PC-3 (cell line): ENCODE data around the gene RNF150. TPM values are rescaled to one million over a fixed set of nuclear protein-coding genes. Genes with fewer than 3 reads are reported as not detected.

Experiments
- ATAC-seq: fragments of 200-7000 bp; cut with Tn5 transposase; 2 replicates; pipeline ENCODE4 v1.9.1; 2020; ENCODE audit warnings: mild to moderate bottlenecking, moderate library complexity
- BruUV-seq: library from RNA; stranded (reverse); fragments of 400-500 nt; replicated peaks from 2 replicates; lab custom pipeline; 2021; lab: Mats Ljungman, UMichigan
- CTCF ChIA-PET: fragments of 300-600 bp; sonication (Branson Sonifier 250); formaldehyde crosslinking; loops from one replicate; lab custom pipeline; 2022; ENCODE audit warnings: antibody characterized with exemption; lab: Charles Lee
- POLR2A ChIA-PET: fragments of 300-600 bp; sonication (Branson Sonifier 250); formaldehyde crosslinking; loops from one replicate; lab custom pipeline; 2022; ENCODE audit warnings: antibody characterized with exemption; ENCODE audit not compliant: unreplicated experiment; lab: Charles Lee
- DNase-seq: peaks from one replicate; pipeline ENCODE4 v3.0.0-alpha.2; 2015
- H2AFZ ChIP-seq: fragments of 300-600 bp; sonication (generic); 2 replicates; pipeline ENCODE4 v1.6.0; 2016; ENCODE audit warnings: antibody characterized with exemption, low read length
- H3F3A ChIP-seq: fragments of 300-600 bp; sonication (generic); one replicate; pipeline ENCODE4 v1.6.0; 2017; ENCODE audit warnings: antibody characterized with exemption, low read length, control low read depth, mild to moderate bottlenecking; ENCODE audit not compliant: unreplicated experiment
- H3K27ac ChIP-seq: fragments of 300-600 bp; sonication (generic); 2 replicates; pipeline ENCODE4 v1.5.1; 2016; ENCODE audit warnings: mild to moderate bottlenecking, low read length
- H3K27me3 ChIP-seq: fragments of 300-600 bp; sonication (generic); 2 replicates; pipeline ENCODE4 v1.6.1; 2016; ENCODE audit warnings: low read length, mixed read lengths
- H3K36me3 ChIP-seq: fragments of 300-600 bp; sonication (generic); 2 replicates; pipeline ENCODE4 v1.6.1; 2016; ENCODE audit warnings: low read depth, mixed run types, low read length, mixed read lengths
- H3K4me1 ChIP-seq: fragments of 300-600 bp; sonication (generic); 2 replicates; pipeline ENCODE4 v1.5.1; 2016; ENCODE audit warnings: low read length; ENCODE audit not compliant: insufficient read depth
- H3K4me2 ChIP-seq: fragments of 300-600 bp; sonication (generic); 2 replicates; pipeline ENCODE4 v1.6.0; 2016; ENCODE audit warnings: low read length
- H3K4me3 ChIP-seq: fragments of 300-600 bp; sonication (generic); 2 replicates; pipeline ENCODE4 v1.5.1; 2016; ENCODE audit warnings: mild to moderate bottlenecking, low read length, mixed read lengths
- H3K79me2 ChIP-seq: fragments of 300-600 bp; sonication (generic); 2 replicates; pipeline ENCODE4 v1.6.1; 2017; ENCODE audit warnings: low read length, mixed read lengths
- H3K9ac ChIP-seq: fragments of 300-600 bp; sonication (generic); 2 replicates; pipeline ENCODE4 v1.6.0; 2016; ENCODE audit warnings: mild to moderate bottlenecking, low read length
- H3K9me2 ChIP-seq: fragments of 300-600 bp; sonication (generic); replicated peaks from 2 replicates; pipeline ENCODE4 v1.6.1; 2016; ENCODE audit warnings: mixed run types, low read length, mixed read lengths
- H3K9me3 ChIP-seq: fragments of 300-600 bp; sonication (generic); 2 replicates; pipeline ENCODE4 v1.6.1; 2016; ENCODE audit warnings: low read length, mixed read lengths
- H4K20me1 ChIP-seq: fragments of 300-600 bp; sonication (generic); 2 replicates; pipeline ENCODE4 v1.6.1; 2016; ENCODE audit warnings: low read length, mixed read lengths
- CTCF ChIP-seq: fragments of 300-600 bp; sonication (generic); conservative IDR thresholded peaks from 2 replicates; pipeline ENCODE4 v1.5.1; 2017; ENCODE audit warnings: antibody characterized with exemption, low read depth, mild to moderate bottlenecking, low read length
- EZH2 ChIP-seq: fragments of 300-600 bp; sonication (generic); IDR thresholded peaks from one replicate; pipeline ENCODE4 v1.6.1; 2017; ENCODE audit warnings: antibody characterized with exemption, mild to moderate bottlenecking, low read length; ENCODE audit not compliant: unreplicated experiment
- EZH2phosphoT487 ChIP-seq: fragments of 300-600 bp; sonication (generic); IDR thresholded peaks from 2 replicates; pipeline ENCODE4 v1.6.1; 2018; ENCODE audit warnings: mild to moderate bottlenecking, antibody characterized with exemption, low read length, borderline replicate concordance
- intact Hi-C: fragments of 100-400 bp; cut with micrococcal nuclease; formaldehyde crosslinking; loops from 2 replicates; pipeline ENCODE4 v1.9.0; 2023
- total RNA-seq: library from RNA; depleted of rRNA; stranded (reverse); fragments of >200 nt; gene quantifications from 2 replicates; pipeline ENCODE4 v1.2.3, GENCODE V29; 2014

Gene RNF150
- total RNA-seq, 1 experiment from 2014 or later = 0.55 TPM

- ChIA-PET CTCF (no interaction called here), POLR2A (interaction anchor here (0.6 kb wide), 1 partner anchor 96 kb away, joined by 3 read pairs; no protein-coding TSS in a partner anchor)
- intact Hi-C loops = no loop called here
- H3K9ac ChIP-seq = no peak overlapping the region
- H3K4me1 ChIP-seq = no peaks in the 10 kb centered on the region
- H3K27ac ChIP-seq = no peak overlapping the region
- H3K79me2 ChIP-seq = no peaks in the 10 kb centered on the region
- H4K20me1 ChIP-seq = no peaks in the 10 kb centered on the region
- H2AFZ ChIP-seq = no peak overlapping the region
- H3K4me2 ChIP-seq = no peak overlapping the region
- no peaks in the 10 kb centered on the region for H3K9me3 ChIP-seq
- H3F3A ChIP-seq = no peaks in the 10 kb centered on the region
- 0 out of 2 replicates have a peak, but pooled peaks cover 2% of the 10 kb centered on the region for H3K9me2 ChIP-seq
- no peaks in the 10 kb centered on the region for H3K36me3 ChIP-seq
- ATAC-seq (no peak), DNase-seq (no peak)
- BruUV-seq = no TSS peak
- TF ChIP-seq EZH2phosphoT487 = no peak
- TF ChIP-seq EZH2 = no peak
- no peak for TF ChIP-seq CTCF
- H3K27me3 ChIP-seq = peaks cover 39% of the 10 kb centered on the region
- no peak overlapping the region for H3K4me3 ChIP-seq
Measured at GRCh38 chr4:141037446-141037845, 95.8 kb downstream of the RNF150 start.

- ChIA-PET POLR2A (no interaction called here), CTCF (no interaction called here)
- H4K20me1 ChIP-seq = no peaks in the 10 kb centered on the region
- H3K4me3 ChIP-seq = no peak overlapping the region
- intact Hi-C loops = no loop called here
- no peaks in the 10 kb centered on the region for H3K4me1 ChIP-seq
- no peak overlapping the region for H2AFZ ChIP-seq
- no peak for ATAC-seq
- H3K9ac ChIP-seq = no peak overlapping the region
- no peaks in the 10 kb centered on the region for H3K9me3 ChIP-seq
- H3K27ac ChIP-seq = no peak overlapping the region
- no TSS peak for BruUV-seq
- peaks cover 36% of the 10 kb centered on the region for H3K27me3 ChIP-seq
- no peaks in the 10 kb centered on the region for H3K79me2 ChIP-seq
- H3K4me2 ChIP-seq = no peak overlapping the region
- H3K36me3 ChIP-seq = no peaks in the 10 kb centered on the region
- TF ChIP-seq CTCF (no peak), EZH2 (no peak), EZH2phosphoT487 (no peak)
- no peaks in the 10 kb centered on the region for H3F3A ChIP-seq
- H3K9me2 ChIP-seq = no peaks in the 10 kb centered on the region
- no peak for DNase-seq
Measured at GRCh38 chr4:141036786-141037185, 96.5 kb downstream of the RNF150 start.

- ATAC-seq (no peak), DNase-seq (no peak)
- Histone ChIP-seq H3K79me2 (no peaks in the 10 kb centered on the region), H3K4me3 (no peak overlapping the region), H3K4me1 (no peaks in the 10 kb centered on the region), H3K27me3 (peaks cover 36% of the 10 kb centered on the region), H3F3A (no peaks in the 10 kb centered on the region), H3K9me2 (no peaks in the 10 kb centered on the region), H3K27ac (no peak overlapping the region), H3K36me3 (no peaks in the 10 kb centered on the region), H4K20me1 (no peaks in the 10 kb centered on the region), H3K9me3 (no peaks in the 10 kb centered on the region), H3K4me2 (no peak overlapping the region), H2AFZ (no peak overlapping the region), H3K9ac (no peak overlapping the region)
- ChIA-PET CTCF (no interaction called here), POLR2A (no interaction called here)
- intact Hi-C loops = no loop called here
- TF ChIP-seq EZH2phosphoT487 (no peak), EZH2 (no peak)
- BruUV-seq = no TSS peak
Measured at GRCh38 chr4:141035920-141036319, 97.3 kb downstream of the RNF150 start.
